GM12878 (cell line): ENCODE measurements around the gene BPIFB4. TPM values are rescaled to one million over a fixed set of nuclear protein-coding genes. Genes with fewer than 3 reads are reported as not detected.

Source experiments
- ATAC-seq: fragments of 200-7000 bp; cut with Tn5 transposase; 3 replicates; pipeline ENCODE4 v1.9.1; 2020; ENCODE audit warnings: mild to moderate bottlenecking, moderate library complexity
- BruUV-seq: library from RNA; stranded (reverse); fragments of 400-500 nt; replicated peaks from 2 replicates; lab custom pipeline; 2021; lab: Mats Ljungman, UMichigan
- CTCF ChIA-PET: fragments of 300-600 bp; sonication (Branson Sonifier 250); formaldehyde crosslinking; extraction: SDS; loops from one replicate; lab custom pipeline; 2021; ENCODE audit warnings: inconsistent platforms; lab: Yijun Ruan, JAX
- POLR2A ChIA-PET: fragments of 350-600 bp; formaldehyde crosslinking; extraction: SDS; loops from one replicate; lab custom pipeline; 2021; ENCODE audit warnings: inconsistent platforms; lab: Charles Lee
- RAD21 ChIA-PET: fragments of 300-600 bp; sonication (Branson Sonifier 250); formaldehyde crosslinking; loops from one replicate; lab custom pipeline; 2023; ENCODE audit warnings: antibody characterized with exemption; ENCODE audit not compliant: unreplicated experiment; lab: Charles Lee
- SMC1A ChIA-PET: fragments of 300-600 bp; sonication (Branson Sonifier 250); formaldehyde crosslinking; loops from one replicate; lab custom pipeline; 2023; ENCODE audit not compliant: unreplicated experiment, uncharacterized antibody; lab: Charles Lee
- DNase-seq: peaks from one replicate; pipeline ENCODE4 v3.0.0-alpha.2; 2011; ENCODE audit warnings: low read depth, low spot score
- FAIRE-seq: peaks from 3 replicates; lab custom pipeline; 2011; peaks lifted over from hg19 to GRCh38; lab: Jason Lieb, UNC
- H2AFZ ChIP-seq: 2 replicates; pipeline ENCODE4 v1.6.0; 2011; ENCODE audit warnings: low read depth, low read length, control low read depth; ENCODE audit not compliant: control insufficient read depth
- H3K27ac ChIP-seq: 2 replicates; pipeline ENCODE4 v1.5.1; 2011; ENCODE audit warnings: control low read depth; ENCODE audit not compliant: control insufficient read depth, insufficient read depth
- H3K27me3 ChIP-seq, 2 experiments: replicated peaks in 1 of 2; 2 replicates each; pipeline versions ENCODE4 v1.6.0 to v1.6.1; 2011; ENCODE audit warnings: low read length in 1 of 2; ENCODE audit not compliant: control insufficient read depth in 2 of 2, insufficient read depth in 2 of 2
- H3K36me3 ChIP-seq, 2 experiments: 2 replicates each; pipeline ENCODE4 v1.5.1; 2011; ENCODE audit warnings: low read length in 1 of 2; ENCODE audit not compliant: control insufficient read depth in 2 of 2, insufficient read depth in 2 of 2
- H3K4me1 ChIP-seq: 2 replicates; pipeline ENCODE4 v1.6.1; 2011; ENCODE audit warnings: mild to moderate bottlenecking, low read length, moderate library complexity, mixed read lengths; ENCODE audit not compliant: control insufficient read depth, insufficient read depth
- H3K4me2 ChIP-seq: 2 replicates; pipeline ENCODE4 v1.6.0; 2011; ENCODE audit warnings: control low read depth; ENCODE audit not compliant: control insufficient read depth, insufficient read depth
- H3K4me3 ChIP-seq: fragments of 200-600 bp; sonication (generic); 2 replicates; pipeline ENCODE4 v1.5.1; 2016
- H3K79me2 ChIP-seq: 2 replicates; pipeline ENCODE4 v1.6.0; 2011; ENCODE audit warnings: low read length; ENCODE audit not compliant: control insufficient read depth, insufficient read depth
- H3K9ac ChIP-seq: 2 replicates; pipeline ENCODE4 v1.8.0; 2011; ENCODE audit warnings: low read length, control low read depth, mixed read lengths; ENCODE audit not compliant: control insufficient read depth, insufficient read depth
- H3K9me3 ChIP-seq: replicated peaks from 3 replicates; pipeline ENCODE4 v1.5.1; 2011; ENCODE audit warnings: mild to moderate bottlenecking, low read length; ENCODE audit not compliant: control insufficient read depth, insufficient read depth
- H4K20me1 ChIP-seq: 2 replicates; pipeline ENCODE4 v1.6.0; 2011; ENCODE audit not compliant: control insufficient read depth, insufficient read depth
- BRCA1 ChIP-seq: IDR thresholded peaks from 2 replicates; pipeline ENCODE4 v1.6.1; 2011; ENCODE audit warnings: low read depth, low read length, improper control_type of control experiment
- CHD2 ChIP-seq: IDR thresholded peaks from 2 replicates; pipeline ENCODE4 v1.6.1; 2011; ENCODE audit warnings: low read depth, low read length, improper control_type of control experiment, borderline replicate concordance
- CHD4 ChIP-seq: fragments of 200-600 bp; sonication (generic); IDR thresholded peaks from 2 replicates; pipeline ENCODE4 v1.6.1; 2016; ENCODE audit warnings: mild to moderate bottlenecking
- IKZF2 ChIP-seq, 2 experiments: fragments of 450-650 bp; IDR thresholded peaks; 2 replicates each; pipeline ENCODE4 v1.6.1; 2017; ENCODE audit warnings: mild to moderate bottlenecking in 2 of 2, moderate library complexity in 2 of 2
- JUNB ChIP-seq: IDR thresholded peaks from 2 replicates; pipeline ENCODE4 v1.6.1; 2016; ENCODE audit warnings: antibody characterized with exemption, mild to moderate bottlenecking
- PBX3 ChIP-seq: IDR thresholded peaks from 2 replicates; pipeline ENCODE4 v1.6.1; 2011; ENCODE audit warnings: mild to moderate bottlenecking, low read depth, low read length, moderate library complexity; ENCODE audit not compliant: insufficient replicate concordance
- WGBS: methylation state at CpG from one replicate; pipeline ENCODE4 v1.1.6; 2016; ENCODE audit warnings: low lambda C conversion rate; ENCODE audit not compliant: insufficient replicate concordance, insufficient coverage; ENCODE audit errors: missing lambda C conversion rate; 5-methylcytosine and 5-hydroxymethylcytosine counted together
- in situ Hi-C: fragments of 300-500 bp; cut with MboI; formaldehyde crosslinking; loops from 9 replicates; pipeline ENCODE4 v1.14.3; 2018; ENCODE audit warnings: mixed read lengths
- intact Hi-C: fragments of 100-400 bp; cut with micrococcal nuclease; formaldehyde crosslinking; loops from one replicate; pipeline ENCODE4 v1.14.2; 2022; ENCODE audit not compliant: unreplicated experiment
- polyA plus RNA-seq, 11 experiments: library from polyadenylated mRNA; depleted of rRNA in 4 of 11; unstranded in 6 of 11; stranded (reverse) in 5 of 11; fragments of >200 nt; fragmentation: Nextera tagmentation in 4 of 11; fragmentation: Illumina TruSeq in 1 of 11; extraction: Ambion mirVana in 4 of 11; extraction: Trizol in 1 of 11; gene quantifications; 1 replicate in 1 of 11; 2 replicates in 10 of 11; pipeline versions ENCODE4 v1.2.1 to v1.2.3, GENCODE V29; 2011 to 2016; ENCODE audit warnings: inconsistent platforms in 2 of 11, missing spikeins in 2 of 11, low read depth in 1 of 11
- total RNA-seq, 4 experiments: library from RNA; depleted of rRNA in 3 of 4; stranded (reverse); fragments of >200 nt in 3 of 4; fragmentation: Illumina TruSeq in 1 of 4; extraction: Trizol in 1 of 4; gene quantifications; 2 replicates each; pipeline versions ENCODE4 v1.2.1 to v1.2.3, GENCODE V29; 2013 to 2021
- TF ChIP-seq, protein P1 (sequence below), 3 experiments: IDR thresholded peaks in 2 of 3; conservative IDR thresholded peaks in 1 of 3; 2 replicates each; pipeline ENCODE4 v1.5.1; 2011; ENCODE audit warnings: low read depth in 3 of 3, low read length in 3 of 3, mild to moderate bottlenecking in 3 of 3, control low read depth in 2 of 3, moderate library complexity in 2 of 3, inconsistent platforms in 1 of 3, mixed read lengths in 1 of 3; ENCODE audit not compliant: control insufficient read depth in 2 of 3, insufficient read depth in 1 of 3; ENCODE audit errors: extremely low read depth in 1 of 3

BPIFB4 gene
- total and polyA plus RNA-seq, 10 of the 15 experiments (the other 5 are each of a cell fraction or from before 2014, with no cell fraction given), result 0.12 TPM; not detected in 9

DNA sequence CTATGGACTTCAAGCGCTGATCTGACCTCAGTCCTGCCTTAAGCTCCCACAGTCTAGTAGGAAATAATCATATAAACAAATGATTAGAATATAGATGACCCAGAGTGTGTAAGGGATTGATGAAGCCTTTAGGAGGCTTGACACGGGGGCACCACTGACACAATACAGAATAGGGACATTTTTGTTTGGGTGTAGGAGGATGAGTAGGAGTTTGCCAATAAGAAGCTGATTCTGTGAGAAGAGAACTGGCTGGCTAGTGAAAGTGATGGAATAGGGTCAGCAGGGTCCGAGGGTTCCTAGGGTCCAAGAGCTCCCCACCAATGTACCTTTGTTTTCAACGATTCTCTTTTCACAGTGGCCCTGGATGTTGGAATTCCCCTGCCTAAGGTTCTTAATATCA, 7.1 kb upstream of the BPIFB4 start:
- DNase-seq, result no peak
- ChIA-PET RAD21 (no interaction called here), POLR2A (no interaction called here), CTCF (no interaction called here), SMC1A (no interaction called here)
- no peaks in the 10 kb centered on the region for H3K36me3 ChIP-seq
- no peak for TF ChIP-seq JUNB
- TF ChIP-seq CHD2, result no peak
- no peak for TF ChIP-seq CHD4
- TF ChIP-seq, protein P1, sequence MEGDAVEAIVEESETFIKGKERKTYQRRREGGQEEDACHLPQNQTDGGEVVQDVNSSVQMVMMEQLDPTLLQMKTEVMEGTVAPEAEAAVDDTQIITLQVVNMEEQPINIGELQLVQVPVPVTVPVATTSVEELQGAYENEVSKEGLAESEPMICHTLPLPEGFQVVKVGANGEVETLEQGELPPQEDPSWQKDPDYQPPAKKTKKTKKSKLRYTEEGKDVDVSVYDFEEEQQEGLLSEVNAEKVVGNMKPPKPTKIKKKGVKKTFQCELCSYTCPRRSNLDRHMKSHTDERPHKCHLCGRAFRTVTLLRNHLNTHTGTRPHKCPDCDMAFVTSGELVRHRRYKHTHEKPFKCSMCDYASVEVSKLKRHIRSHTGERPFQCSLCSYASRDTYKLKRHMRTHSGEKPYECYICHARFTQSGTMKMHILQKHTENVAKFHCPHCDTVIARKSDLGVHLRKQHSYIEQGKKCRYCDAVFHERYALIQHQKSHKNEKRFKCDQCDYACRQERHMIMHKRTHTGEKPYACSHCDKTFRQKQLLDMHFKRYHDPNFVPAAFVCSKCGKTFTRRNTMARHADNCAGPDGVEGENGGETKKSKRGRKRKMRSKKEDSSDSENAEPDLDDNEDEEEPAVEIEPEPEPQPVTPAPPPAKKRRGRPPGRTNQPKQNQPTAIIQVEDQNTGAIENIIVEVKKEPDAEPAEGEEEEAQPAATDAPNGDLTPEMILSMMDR (IDR thresholded peaks at IDR 0.05 in 2 of 3, conservative IDR thresholded peaks at IDR 0.05 in 1 of 3; ENCODE audit: control insufficient read depth in 2 of 3, extremely low read depth in 1 of 3, insufficient read depth in 1 of 3, low read depth in 3 of 3, low read length in 3 of 3), result no peak
- TF ChIP-seq IKZF2 (IDR thresholded peaks at IDR 0.05), result no peak
- no peak for TF ChIP-seq BRCA1
- TF ChIP-seq PBX3, result no peak
- 11% methylated on average over 4 of the region's 4 CpGs for WGBS
- no peak overlapping the region for H3K4me2 ChIP-seq
- intact Hi-C loops (no loop called here), in situ Hi-C loops (no loop called here)
- no peaks in the 10 kb centered on the region for H3K9me3 ChIP-seq
- no peak for ATAC-seq
- FAIRE-seq, result no peak
- no peak overlapping the region for H3K27ac ChIP-seq
- no peaks in the 10 kb centered on the region for H3K4me1 ChIP-seq
- H2AFZ ChIP-seq, result no peak overlapping the region
- no peak overlapping the region for H3K9ac ChIP-seq
- H4K20me1 ChIP-seq, result no peaks in the 10 kb centered on the region
- H3K79me2 ChIP-seq, result no peaks in the 10 kb centered on the region
- no TSS peak for BruUV-seq
- H3K27me3 ChIP-seq, result no peaks in the 10 kb centered on the region; a peak in 1 of 4 replicates
- no peak overlapping the region for H3K4me3 ChIP-seq
